PFSK-1 (cell line): ENCODE measurements around the gene MRPL3.

Experiments used
- FOXP2 ChIP-seq: optimal IDR thresholded peaks from 2 replicates; pipeline ENCODE3; 2011; ENCODE audit warnings: borderline replicate concordance, control low read depth, inconsistent platforms; ENCODE audit not compliant: insufficient read depth; ENCODE audit errors: extremely low read length, extremely low read depth
- POLR2AphosphoS5 ChIP-seq: IDR thresholded peaks from 2 replicates; pipeline ENCODE4 v1.6.1; 2012; ENCODE audit warnings: low read depth, mild to moderate bottlenecking, control low read depth, low read length, moderate library complexity
- SIN3A ChIP-seq: IDR thresholded peaks from 2 replicates; pipeline ENCODE4 v1.6.1; 2012; ENCODE audit warnings: mild to moderate bottlenecking, low read length, moderate library complexity, borderline replicate concordance; ENCODE audit not compliant: insufficient read depth
- TAF1 ChIP-seq: IDR thresholded peaks from 2 replicates; pipeline ENCODE4 v1.6.1; 2012; ENCODE audit warnings: low read length, control low read depth, borderline replicate concordance; ENCODE audit not compliant: insufficient read depth
- TF ChIP-seq, protein P1 (sequence below), 2 experiments: IDR thresholded peaks; 2 replicates each; pipeline versions ENCODE4 v1.6.1 to v1.8.0; 2011 to 2012; ENCODE audit warnings: low read depth in 2 of 2, low read length in 2 of 2, control low read depth in 1 of 2, inconsistent platforms in 1 of 2, mild to moderate bottlenecking in 1 of 2, moderate library complexity in 1 of 2; ENCODE audit not compliant: insufficient read depth in 1 of 2

MRPL3 gene

DNA sequence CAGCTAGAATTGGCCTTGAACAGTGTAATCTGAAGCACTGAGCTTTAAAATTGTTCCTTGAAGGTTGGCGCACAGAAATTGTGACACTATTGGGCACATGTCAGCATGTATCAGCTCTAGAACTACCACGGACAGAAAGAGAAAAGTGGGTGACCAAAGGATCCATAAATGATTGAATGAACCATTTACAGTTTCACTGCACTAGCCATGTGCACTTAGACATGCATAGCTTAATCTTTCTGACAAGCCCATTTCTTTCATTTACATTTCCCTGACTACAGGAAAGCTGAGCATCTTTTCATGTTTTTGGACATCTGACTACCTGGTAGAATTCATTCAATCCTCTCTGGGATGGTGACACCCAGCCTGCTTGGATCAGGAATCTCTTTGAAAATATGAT is 85.0 kb downstream of the MRPL3 start:
- no peak for TF ChIP-seq FOXP2
- no peak for TF ChIP-seq SIN3A
- no peak for TF ChIP-seq POLR2AphosphoS5
- TF ChIP-seq, protein P1, sequence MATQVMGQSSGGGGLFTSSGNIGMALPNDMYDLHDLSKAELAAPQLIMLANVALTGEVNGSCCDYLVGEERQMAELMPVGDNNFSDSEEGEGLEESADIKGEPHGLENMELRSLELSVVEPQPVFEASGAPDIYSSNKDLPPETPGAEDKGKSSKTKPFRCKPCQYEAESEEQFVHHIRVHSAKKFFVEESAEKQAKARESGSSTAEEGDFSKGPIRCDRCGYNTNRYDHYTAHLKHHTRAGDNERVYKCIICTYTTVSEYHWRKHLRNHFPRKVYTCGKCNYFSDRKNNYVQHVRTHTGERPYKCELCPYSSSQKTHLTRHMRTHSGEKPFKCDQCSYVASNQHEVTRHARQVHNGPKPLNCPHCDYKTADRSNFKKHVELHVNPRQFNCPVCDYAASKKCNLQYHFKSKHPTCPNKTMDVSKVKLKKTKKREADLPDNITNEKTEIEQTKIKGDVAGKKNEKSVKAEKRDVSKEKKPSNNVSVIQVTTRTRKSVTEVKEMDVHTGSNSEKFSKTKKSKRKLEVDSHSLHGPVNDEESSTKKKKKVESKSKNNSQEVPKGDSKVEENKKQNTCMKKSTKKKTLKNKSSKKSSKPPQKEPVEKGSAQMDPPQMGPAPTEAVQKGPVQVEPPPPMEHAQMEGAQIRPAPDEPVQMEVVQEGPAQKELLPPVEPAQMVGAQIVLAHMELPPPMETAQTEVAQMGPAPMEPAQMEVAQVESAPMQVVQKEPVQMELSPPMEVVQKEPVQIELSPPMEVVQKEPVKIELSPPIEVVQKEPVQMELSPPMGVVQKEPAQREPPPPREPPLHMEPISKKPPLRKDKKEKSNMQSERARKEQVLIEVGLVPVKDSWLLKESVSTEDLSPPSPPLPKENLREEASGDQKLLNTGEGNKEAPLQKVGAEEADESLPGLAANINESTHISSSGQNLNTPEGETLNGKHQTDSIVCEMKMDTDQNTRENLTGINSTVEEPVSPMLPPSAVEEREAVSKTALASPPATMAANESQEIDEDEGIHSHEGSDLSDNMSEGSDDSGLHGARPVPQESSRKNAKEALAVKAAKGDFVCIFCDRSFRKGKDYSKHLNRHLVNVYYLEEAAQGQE (IDR thresholded peaks at IDR 0.05; ENCODE audit: insufficient read depth in 1 of 2, low read depth in 2 of 2, low read length in 2 of 2), result no peak
- TF ChIP-seq TAF1, result no peak
